HCT116 (cell line): ENCODE data around the gene SLC35F3. TPM values are rescaled to one million over a fixed set of nuclear protein-coding genes. Genes with fewer than 3 reads are reported as not detected.

Source experiments
- ATAC-seq: fragments of 200-7000 bp; cut with Tn5 transposase; 2 replicates; pipeline ENCODE4 v1.9.1; 2020; ENCODE audit warnings: mild to moderate bottlenecking, moderate library complexity
- BruUV-seq: library from RNA; stranded (reverse); fragments of 400-500 nt; replicated peaks from 2 replicates; lab custom pipeline; 2021; lab: Mats Ljungman, UMichigan
- CTCF ChIA-PET: fragments of 300-600 bp; sonication (Branson Sonifier 250); formaldehyde crosslinking; loops from one replicate; lab custom pipeline; 2021; ENCODE audit warnings: antibody characterized with exemption; lab: Charles Lee
- POLR2A ChIA-PET: fragments of 300-600, 350-600 bp; sonication (Branson Sonifier 250); formaldehyde crosslinking; loops from one replicate; lab custom pipeline; 2021; ENCODE audit warnings: antibody characterized with exemption; lab: Charles Lee
- RAD21 ChIA-PET, 2 experiments: fragments of 300-600 bp; sonication (Branson Sonifier 250); formaldehyde crosslinking; loops; one replicate each; lab custom pipeline; 2023; ENCODE audit warnings: low total read pairs in 2 of 2; ENCODE audit not compliant: uncharacterized antibody in 2 of 2, unreplicated experiment in 2 of 2, low non-redundant PET in 1 of 2; lab: Charles Lee
- DNase-seq: peaks from one replicate; pipeline ENCODE4 v3.0.0-alpha.2; 2010; ENCODE audit warnings: low read depth, low spot score
- H2AFZ ChIP-seq: fragments of 200-600 bp; shearing (Covaris generic), sonication (generic); 2 replicates; pipeline ENCODE4 v1.6.1; 2017; ENCODE audit warnings: low read depth, mixed run types, mixed read lengths, antibody characterized with exemption, low read length; ENCODE audit not compliant: poor library complexity, severe bottlenecking
- H3K27ac ChIP-seq: 2 replicates; pipeline ENCODE4 v1.5.1; 2012; ENCODE audit warnings: low read depth, low read length
- H3K27me3 ChIP-seq: fragments of 200-600 bp; sonication (generic); 2 replicates; pipeline ENCODE4 v1.6.1; 2016; ENCODE audit warnings: mixed run types, low read length, mixed read lengths; ENCODE audit not compliant: insufficient read depth
- H3K36me3 ChIP-seq, 2 experiments: fragments of 200-500 bp in 1 of 2; fragments of 200-600 bp in 1 of 2; sonication (Bioruptor generic) in 1 of 2; sonication (generic) in 1 of 2; 2 replicates each; pipeline versions ENCODE4 v1.5.1 to v1.6.1; 2014 to 2016; ENCODE audit warnings: low read length in 2 of 2, inconsistent platforms in 1 of 2, mixed read lengths in 1 of 2, mixed run types in 1 of 2; ENCODE audit not compliant: insufficient read depth in 2 of 2, control insufficient read depth in 1 of 2
- H3K4me1 ChIP-seq, 2 experiments: fragments of 200-600 bp in 1 of 2; sonication (generic) in 1 of 2; 2 replicates each; pipeline versions ENCODE4 v1.5.1 to v1.6.1; 2012 to 2017; ENCODE audit warnings: low read length in 2 of 2, inconsistent platforms in 1 of 2, mild to moderate bottlenecking in 1 of 2, mixed read lengths in 1 of 2, mixed run types in 1 of 2, moderate library complexity in 1 of 2; ENCODE audit not compliant: insufficient read depth in 2 of 2, control insufficient read depth in 1 of 2
- H3K4me2 ChIP-seq: fragments of 200-600 bp; sonication (generic); 2 replicates; pipeline ENCODE4 v1.6.1; 2017; ENCODE audit warnings: mixed run types, low read length, mixed read lengths
- H3K4me3 ChIP-seq, 2 experiments: fragments of 200-600 bp in 1 of 2; sonication (generic) in 1 of 2; replicated peaks in 1 of 2; 2 replicates each; pipeline ENCODE4 v1.5.1; 2011 to 2016; ENCODE audit warnings: low read length in 2 of 2, control low read depth in 1 of 2, low read depth in 1 of 2, mild to moderate bottlenecking in 1 of 2, mixed read lengths in 1 of 2, mixed run types in 1 of 2
- H3K79me2 ChIP-seq: fragments of 200-600 bp; sonication (generic); 2 replicates; pipeline ENCODE4 v1.6.1; 2017; ENCODE audit warnings: mild to moderate bottlenecking, mixed run types, low read length, moderate library complexity, mixed read lengths; ENCODE audit not compliant: insufficient read depth
- H3K9ac ChIP-seq: fragments of 200-600 bp; sonication (generic); 2 replicates; pipeline ENCODE4 v1.6.1; 2016; ENCODE audit warnings: low read length, mixed read lengths
- H3K9me2 ChIP-seq: fragments of 200-600 bp; sonication (generic), shearing (Covaris generic); 2 replicates; pipeline ENCODE4 v1.6.1; 2017; ENCODE audit warnings: mixed run types, mild to moderate bottlenecking, moderate library complexity; ENCODE audit not compliant: insufficient read depth
- H3K9me3 ChIP-seq, 2 experiments: fragments of 200-500 bp in 1 of 2; fragments of 200-600 bp in 1 of 2; sonication (Bioruptor generic) in 1 of 2; sonication (generic) in 1 of 2; 2 replicates each; pipeline ENCODE4 v1.6.1; 2014 to 2017; ENCODE audit warnings: low read length in 2 of 2, mixed read lengths in 2 of 2, inconsistent platforms in 1 of 2, low read depth in 1 of 2, mild to moderate bottlenecking in 1 of 2, mixed run types in 1 of 2, moderate library complexity in 1 of 2; ENCODE audit not compliant: control insufficient read depth in 1 of 2, insufficient read depth in 1 of 2
- H4K20me1 ChIP-seq: fragments of 200-600 bp; sonication (generic), shearing (Covaris generic); 2 replicates; pipeline ENCODE4 v1.6.1; 2017; ENCODE audit warnings: mixed run types, mild to moderate bottlenecking, moderate library complexity; ENCODE audit not compliant: insufficient read depth
- CBX3 ChIP-seq: IDR thresholded peaks from 2 replicates; pipeline ENCODE4 v1.6.1; 2012; ENCODE audit warnings: low read depth
- CEBPB ChIP-seq: IDR thresholded peaks from 2 replicates; pipeline ENCODE4 v1.6.1; 2012; ENCODE audit warnings: low read depth
- EGR1 ChIP-seq: IDR thresholded peaks from 2 replicates; pipeline ENCODE4 v1.6.1; 2012; ENCODE audit warnings: low read depth
- EZH2phosphoT487 ChIP-seq: fragments of 200-600 bp; IDR thresholded peaks from 2 replicates; pipeline ENCODE4 v1.6.1; 2018; ENCODE audit warnings: antibody characterized with exemption, borderline replicate concordance
- JUND ChIP-seq: IDR thresholded peaks from 2 replicates; pipeline ENCODE4 v1.6.1; 2012
- YY1 ChIP-seq: IDR thresholded peaks from 2 replicates; pipeline ENCODE4 v1.6.1; 2011; ENCODE audit warnings: low read length, low read depth, moderate library complexity, mild to moderate bottlenecking; ENCODE audit not compliant: insufficient replicate concordance; ENCODE audit errors: extremely low read depth
- ZNF274 ChIP-seq: fragments of 200-500 bp; sonication (Bioruptor generic); IDR thresholded peaks from 2 replicates; pipeline ENCODE4 v1.6.1; 2014; ENCODE audit warnings: mild to moderate bottlenecking, low read depth, low read length, inconsistent platforms
- intact Hi-C: fragments of 100-400 bp; cut with micrococcal nuclease; formaldehyde crosslinking; loops from 2 replicates; pipeline ENCODE4 v1.10.0; 2022
- total RNA-seq: library from RNA; stranded (reverse); gene quantifications from one replicate; pipeline ENCODE4 v1.2.1, GENCODE V29; 2021; ENCODE audit not compliant: unreplicated experiment
- TF ChIP-seq, protein P1 (sequence below), 3 experiments: fragments of 200-600 bp in 1 of 3; sonication (generic) in 1 of 3; IDR thresholded peaks in 2 of 3; conservative IDR thresholded peaks in 1 of 3; 2 replicates each; pipeline ENCODE4 v1.5.1; 2012 to 2017; ENCODE audit warnings: low read depth in 2 of 3, low read length in 2 of 3, antibody characterized with exemption in 1 of 3, borderline replicate concordance in 1 of 3, control low read depth in 1 of 3, mild to moderate bottlenecking in 1 of 3, mixed read lengths in 1 of 3, mixed run types in 1 of 3, moderate library complexity in 1 of 3; ENCODE audit not compliant: insufficient read depth in 1 of 3
- TF ChIP-seq, protein P2 (sequence below): IDR thresholded peaks from 2 replicates; pipeline ENCODE4 v1.6.1; 2012
- TF ChIP-seq, protein P3 (sequence below): IDR thresholded peaks from 2 replicates; pipeline ENCODE4 v1.6.1; 2012

The SLC35F3 gene
- total RNA-seq, 1 experiment from 2014 or later: 6.4 TPM

DNA sequence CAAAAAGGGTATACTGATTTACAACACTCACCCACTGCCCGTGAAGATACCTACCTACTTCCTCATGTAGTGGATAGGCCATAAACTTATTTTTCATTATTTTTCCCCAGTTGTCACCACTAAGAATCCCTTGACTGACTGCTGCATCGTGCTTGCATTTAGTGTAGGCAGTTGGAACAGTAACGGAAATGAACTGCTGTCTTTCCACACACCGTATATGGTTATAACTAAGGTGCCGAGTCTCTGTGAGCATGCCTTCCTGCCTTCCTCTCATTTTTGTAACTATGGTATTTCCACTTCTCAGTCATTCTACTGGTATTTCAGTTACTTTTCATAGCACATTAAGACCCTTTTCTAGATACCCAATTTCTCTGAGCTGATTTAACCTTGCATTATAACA lies 36.4 kb downstream of the SLC35F3 start:
- no peak for DNase-seq
- RAD21 ChIA-PET: no interaction called here
- ATAC-seq: no peak
- no peak for TF ChIP-seq YY1
- TF ChIP-seq CEBPB: no peak
- TF ChIP-seq, protein P1, sequence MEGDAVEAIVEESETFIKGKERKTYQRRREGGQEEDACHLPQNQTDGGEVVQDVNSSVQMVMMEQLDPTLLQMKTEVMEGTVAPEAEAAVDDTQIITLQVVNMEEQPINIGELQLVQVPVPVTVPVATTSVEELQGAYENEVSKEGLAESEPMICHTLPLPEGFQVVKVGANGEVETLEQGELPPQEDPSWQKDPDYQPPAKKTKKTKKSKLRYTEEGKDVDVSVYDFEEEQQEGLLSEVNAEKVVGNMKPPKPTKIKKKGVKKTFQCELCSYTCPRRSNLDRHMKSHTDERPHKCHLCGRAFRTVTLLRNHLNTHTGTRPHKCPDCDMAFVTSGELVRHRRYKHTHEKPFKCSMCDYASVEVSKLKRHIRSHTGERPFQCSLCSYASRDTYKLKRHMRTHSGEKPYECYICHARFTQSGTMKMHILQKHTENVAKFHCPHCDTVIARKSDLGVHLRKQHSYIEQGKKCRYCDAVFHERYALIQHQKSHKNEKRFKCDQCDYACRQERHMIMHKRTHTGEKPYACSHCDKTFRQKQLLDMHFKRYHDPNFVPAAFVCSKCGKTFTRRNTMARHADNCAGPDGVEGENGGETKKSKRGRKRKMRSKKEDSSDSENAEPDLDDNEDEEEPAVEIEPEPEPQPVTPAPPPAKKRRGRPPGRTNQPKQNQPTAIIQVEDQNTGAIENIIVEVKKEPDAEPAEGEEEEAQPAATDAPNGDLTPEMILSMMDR (IDR thresholded peaks at IDR 0.05 in 2 of 3, conservative IDR thresholded peaks at IDR 0.05 in 1 of 3; ENCODE audit: borderline replicate concordance in 1 of 3, insufficient read depth in 1 of 3, low read depth in 2 of 3, low read length in 2 of 3): no peak
- TF ChIP-seq, all 23 proteins: peak for 0
- Histone ChIP-seq H4K20me1 (no peaks in the 10 kb centered on the region; the same call in 1 of the 2 replicates), H3K4me1 (peaks cover 0 to 12% of the 10 kb centered on the region in 2 experiments; a peak in 2 of 4 replicates), H3K27ac (no peak overlapping the region), H3K9me3 (no peaks in the 10 kb centered on the region), H3K9ac (no peak overlapping the region), H3K9me2 (no peaks in the 10 kb centered on the region), H3K4me2 (no peak overlapping the region), H2AFZ (no peak overlapping the region), H3K4me3 (no peak overlapping the region), H3K27me3 (no peaks in the 10 kb centered on the region), H3K79me2 (peaks cover 20% of the 10 kb centered on the region), H3K36me3 (no peaks in the 10 kb centered on the region)
- ChIA-PET CTCF (no interaction called here), POLR2A (no interaction called here)
- intact Hi-C loops: no loop called here
- no TSS peak for BruUV-seq

DNA sequence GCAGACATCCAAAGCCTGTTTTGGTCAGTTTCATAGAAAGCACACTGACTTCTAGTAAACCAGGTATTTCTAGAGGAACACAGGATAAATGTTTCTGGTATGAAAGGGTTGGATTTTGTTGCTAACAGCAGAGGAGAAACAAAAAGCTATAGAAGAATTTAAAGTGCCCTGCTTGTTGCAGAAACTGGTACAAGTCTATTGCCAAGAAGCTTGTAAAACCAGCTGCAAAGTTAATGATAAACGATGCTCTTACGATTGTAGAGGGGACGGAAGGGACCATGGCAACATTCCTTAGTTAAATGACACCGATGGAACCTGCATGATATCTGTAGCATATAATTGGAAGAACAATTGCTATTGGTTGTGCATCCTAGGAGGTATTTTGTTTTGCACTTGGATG lies 40.1 kb downstream of the SLC35F3 start:
- H3K9me3 ChIP-seq: no peaks in the 10 kb centered on the region
- no peak overlapping the region for H3K27ac ChIP-seq
- no peak overlapping the region for H3K9ac ChIP-seq
- DNase-seq (no peak), ATAC-seq (no peak)
- no peaks in the 10 kb centered on the region for H3K9me2 ChIP-seq
- RAD21 ChIA-PET: no interaction called here
- H3K4me3 ChIP-seq: no peak overlapping the region
- peaks cover 16% of the 10 kb centered on the region for H3K79me2 ChIP-seq
- H3K4me1 ChIP-seq: peaks cover 0 to 15% of the 10 kb centered on the region in 2 experiments; a peak in 2 of 4 replicates
- POLR2A ChIA-PET: no interaction called here
- H3K36me3 ChIP-seq: no peaks in the 10 kb centered on the region
- H3K4me2 ChIP-seq: no peak overlapping the region
- H2AFZ ChIP-seq: no peak overlapping the region
- H4K20me1 ChIP-seq: no peaks in the 10 kb centered on the region; the same call in 1 of the 2 replicates
- CTCF ChIA-PET: interaction anchor here (0.8 kb wide), 1 partner anchor 121 kb away, joined by 4 read pairs; no protein-coding TSS in a partner anchor
- H3K27me3 ChIP-seq: no peaks in the 10 kb centered on the region
- TF ChIP-seq, protein P2, sequence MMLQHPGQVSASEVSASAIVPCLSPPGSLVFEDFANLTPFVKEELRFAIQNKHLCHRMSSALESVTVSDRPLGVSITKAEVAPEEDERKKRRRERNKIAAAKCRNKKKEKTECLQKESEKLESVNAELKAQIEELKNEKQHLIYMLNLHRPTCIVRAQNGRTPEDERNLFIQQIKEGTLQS: no peak
- TF ChIP-seq, protein P3, sequence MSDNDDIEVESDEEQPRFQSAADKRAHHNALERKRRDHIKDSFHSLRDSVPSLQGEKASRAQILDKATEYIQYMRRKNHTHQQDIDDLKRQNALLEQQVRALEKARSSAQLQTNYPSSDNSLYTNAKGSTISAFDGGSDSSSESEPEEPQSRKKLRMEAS: no peak
- no peak for TF ChIP-seq EGR1
- TF ChIP-seq EZH2phosphoT487: no peak
- TF ChIP-seq CBX3: no peak
- no peak for TF ChIP-seq ZNF274
- no peak for TF ChIP-seq JUND
- no TSS peak for BruUV-seq
- intact Hi-C loops: no loop called here
